NCI-H446 treated with DMSO at 0.1 percent for 48 hours (cell line): ENCODE results near the gene CHAMP1.
"Not testable (repeated sequence)": the region's sequence is repeated elsewhere in the genome, so short reads cannot be mapped to it uniquely, and the experiment has no call there.

Source experiments
- DNase-seq: peaks from one replicate; lab custom pipeline; 2025; lab: John Stamatoyannopoulos, UW

The CHAMP1 gene

GRCh38 chr13:114334305-114335053, 20.2 kb downstream of the CHAMP1 start:
- no peak for DNase-seq

GRCh38 chr13:114336457-114336856, 22.2 kb downstream of the CHAMP1 start:
- DNase-seq = not testable (repeated sequence)

GRCh38 chr13:114338959-114339358, 24.7 kb downstream of the CHAMP1 start:
- no peak for DNase-seq

GRCh38 chr13:114339857-114340534, 25.7 kb downstream of the CHAMP1 start:
- DNase-seq = no peak

- DNase-seq = no peak
Measured at GRCh38 chr13:114341003-114341777, 26.9 kb downstream of the CHAMP1 start.

- not testable (repeated sequence) for DNase-seq
Measured at GRCh38 chr13:114347256-114347655, 33.0 kb downstream of the CHAMP1 start.

- not testable (repeated sequence) for DNase-seq
Measured at GRCh38 chr13:114352763-114353162, 38.5 kb downstream of the CHAMP1 start.

- not testable (repeated sequence) for DNase-seq
Measured at GRCh38 chr13:114353382-114353781, 39.1 kb downstream of the CHAMP1 start.
